ENCODE data around the gene DDI2. TPM values are rescaled to one million over a fixed set of nuclear protein-coding genes. Genes with fewer than 3 reads are reported as not detected.

The DDI2 gene
- total and polyA plus RNA-seq, 9 of the 15 experiments (the other 6 are each of a cell fraction or from before 2014, with no cell fraction given): 6.5 to 48.4 (median 21.2) TPM

DNA sequence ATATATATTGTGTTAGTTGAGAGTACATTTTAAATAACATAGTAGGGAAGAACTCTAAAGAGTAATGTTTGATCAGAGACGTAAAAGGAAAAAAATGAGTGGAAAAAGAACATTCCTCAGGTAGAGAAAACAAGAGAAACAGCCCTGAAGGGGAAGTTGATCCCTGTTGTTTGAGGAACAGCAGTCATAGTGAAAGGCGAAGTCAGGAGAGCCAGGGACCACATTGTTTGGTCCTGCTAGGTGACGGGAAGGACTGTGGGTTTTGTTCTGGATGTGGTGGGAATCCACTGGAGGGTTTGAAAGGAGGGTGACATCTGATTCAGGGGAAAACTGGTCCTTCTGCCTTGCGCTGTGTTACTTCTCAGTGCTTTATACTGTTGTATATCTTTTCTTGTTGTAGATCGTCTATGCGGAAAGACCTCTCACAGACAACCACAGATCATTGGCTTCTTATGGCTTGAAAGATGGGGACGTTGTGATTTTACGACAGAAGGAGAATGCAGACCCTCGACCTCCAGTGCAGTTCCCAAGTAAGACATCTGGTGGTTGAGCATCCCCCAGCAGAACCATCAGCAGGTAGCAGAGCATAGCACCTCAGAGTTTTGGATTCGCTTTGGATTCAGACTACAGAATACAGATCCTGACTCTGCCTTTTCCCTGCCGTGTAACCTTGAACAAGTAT, 9.2 kb downstream of the DDI2 start:
- in situ Hi-C loops (cut with MboI) (no loop called here), intact Hi-C loops (cut with micrococcal nuclease) (no loop called here)
- POLR2A ChIA-PET: interaction anchor here (0.5 to 1.8 kb wide), 6 partner anchors 10 to 169 kb away, joined by 3 to 17 read pairs (median 4); partner anchors contain the start of gene DDI2
- H3K9me3 ChIP-seq (replicated peaks; ENCODE audit: control insufficient read depth, insufficient read depth, low read depth, low read length): no peaks in the 10 kb centered on the region
- 85% methylated on average over 11 of the region's 11 CpGs for WGBS (ENCODE audit: insufficient coverage, low coverage, missing lambda C conversion rate)
- peaks cover 18 to 58% of the 10 kb centered on the region in 2 experiments for H3K4me1 ChIP-seq (replicated peaks in 1 of 2; ENCODE audit: control insufficient read depth in 2 of 2, insufficient read depth in 2 of 2, low read length in 2 of 2)
- H3K9ac ChIP-seq (ENCODE audit: insufficient read depth in 1 of 2, low read depth in 2 of 2, low read length in 2 of 2): 0 out of 4 replicates have a peak overlapping the region, but pooled peaks of 1 of the 2 experiments have one; percentile 3
- peaks cover 90% of the 10 kb centered on the region for H3K79me2 ChIP-seq (ENCODE audit: control insufficient read depth, insufficient read depth, low read length)
- peak overlapping the region; percentile 74; the same call in 2 of the 3 replicates for H3K27ac ChIP-seq (ENCODE audit: extremely low read depth, low read depth, low read length)
- CTCF ChIA-PET (ENCODE audit: low intra/inter-chr PET ratio): no interaction called here
- TF ChIP-seq, protein P1, sequence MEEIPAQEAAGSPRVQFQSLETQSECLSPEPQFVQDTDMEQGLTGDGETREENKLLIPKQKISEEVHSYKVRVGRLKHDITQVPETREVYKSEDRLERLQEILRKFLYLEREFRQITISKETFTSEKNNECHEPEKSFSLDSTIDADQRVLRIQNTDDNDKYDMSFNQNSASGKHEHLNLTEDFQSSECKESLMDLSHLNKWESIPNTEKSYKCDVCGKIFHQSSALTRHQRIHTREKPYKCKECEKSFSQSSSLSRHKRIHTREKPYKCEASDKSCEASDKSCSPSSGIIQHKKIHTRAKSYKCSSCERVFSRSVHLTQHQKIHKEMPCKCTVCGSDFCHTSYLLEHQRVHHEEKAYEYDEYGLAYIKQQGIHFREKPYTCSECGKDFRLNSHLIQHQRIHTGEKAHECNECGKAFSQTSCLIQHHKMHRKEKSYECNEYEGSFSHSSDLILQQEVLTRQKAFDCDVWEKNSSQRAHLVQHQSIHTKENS (CRISPR knock-in tag; IDR thresholded peaks at IDR 0.05): no peak
- no peak for TF ChIP-seq CREM (IDR thresholded peaks at IDR 0.05; ENCODE audit: low read depth)
- no peak for TF ChIP-seq HSF4 (CRISPR knock-in tag; IDR thresholded peaks at IDR 0.05; ENCODE audit: borderline replicate concordance)
- no peak for TF ChIP-seq KDM1A (IDR thresholded peaks at IDR 0.05)
- TF ChIP-seq ZNF347 (CRISPR knock-in tag; IDR thresholded peaks at IDR 0.05; ENCODE audit: low read depth): no peak
- no peak for TF ChIP-seq BMI1 (IDR thresholded peaks at IDR 0.05; ENCODE audit: low read length)
- no peak for TF ChIP-seq PTBP1 (IDR thresholded peaks at IDR 0.05; ENCODE audit: low read depth, low read length)
- no peak for TF ChIP-seq TAF1 (IDR thresholded peaks at IDR 0.05; ENCODE audit: control insufficient read depth, extremely low read depth, insufficient read depth, low read length, severe bottlenecking)
- TF ChIP-seq, protein P2, sequence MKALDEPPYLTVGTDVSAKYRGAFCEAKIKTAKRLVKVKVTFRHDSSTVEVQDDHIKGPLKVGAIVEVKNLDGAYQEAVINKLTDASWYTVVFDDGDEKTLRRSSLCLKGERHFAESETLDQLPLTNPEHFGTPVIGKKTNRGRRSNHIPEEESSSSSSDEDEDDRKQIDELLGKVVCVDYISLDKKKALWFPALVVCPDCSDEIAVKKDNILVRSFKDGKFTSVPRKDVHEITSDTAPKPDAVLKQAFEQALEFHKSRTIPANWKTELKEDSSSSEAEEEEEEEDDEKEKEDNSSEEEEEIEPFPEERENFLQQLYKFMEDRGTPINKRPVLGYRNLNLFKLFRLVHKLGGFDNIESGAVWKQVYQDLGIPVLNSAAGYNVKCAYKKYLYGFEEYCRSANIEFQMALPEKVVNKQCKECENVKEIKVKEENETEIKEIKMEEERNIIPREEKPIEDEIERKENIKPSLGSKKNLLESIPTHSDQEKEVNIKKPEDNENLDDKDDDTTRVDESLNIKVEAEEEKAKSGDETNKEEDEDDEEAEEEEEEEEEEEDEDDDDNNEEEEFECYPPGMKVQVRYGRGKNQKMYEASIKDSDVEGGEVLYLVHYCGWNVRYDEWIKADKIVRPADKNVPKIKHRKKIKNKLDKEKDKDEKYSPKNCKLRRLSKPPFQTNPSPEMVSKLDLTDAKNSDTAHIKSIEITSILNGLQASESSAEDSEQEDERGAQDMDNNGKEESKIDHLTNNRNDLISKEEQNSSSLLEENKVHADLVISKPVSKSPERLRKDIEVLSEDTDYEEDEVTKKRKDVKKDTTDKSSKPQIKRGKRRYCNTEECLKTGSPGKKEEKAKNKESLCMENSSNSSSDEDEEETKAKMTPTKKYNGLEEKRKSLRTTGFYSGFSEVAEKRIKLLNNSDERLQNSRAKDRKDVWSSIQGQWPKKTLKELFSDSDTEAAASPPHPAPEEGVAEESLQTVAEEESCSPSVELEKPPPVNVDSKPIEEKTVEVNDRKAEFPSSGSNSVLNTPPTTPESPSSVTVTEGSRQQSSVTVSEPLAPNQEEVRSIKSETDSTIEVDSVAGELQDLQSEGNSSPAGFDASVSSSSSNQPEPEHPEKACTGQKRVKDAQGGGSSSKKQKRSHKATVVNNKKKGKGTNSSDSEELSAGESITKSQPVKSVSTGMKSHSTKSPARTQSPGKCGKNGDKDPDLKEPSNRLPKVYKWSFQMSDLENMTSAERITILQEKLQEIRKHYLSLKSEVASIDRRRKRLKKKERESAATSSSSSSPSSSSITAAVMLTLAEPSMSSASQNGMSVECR (CRISPR knock-in tag; IDR thresholded peaks at IDR 0.05): no peak
- H3K27me3 ChIP-seq (ENCODE audit: control insufficient read depth in 2 of 2, insufficient read depth in 2 of 2, low read length in 2 of 2): no peaks in the 10 kb centered on the region
- no TSS peak for BruUV-seq (replicated peaks)
- no peak overlapping the region for H2AFZ ChIP-seq (ENCODE audit: low read depth, low read length)
- ATAC-seq (no peak), DNase-seq (ENCODE audit: extremely low read depth in 1 of 4, low spot score in 3 of 4) (no peak), FAIRE-seq (no peak)
- H3K4me3 ChIP-seq: no peak overlapping the region
- peaks cover 72% of the 10 kb centered on the region for H3K36me3 ChIP-seq (ENCODE audit: control insufficient read depth, insufficient read depth, low read length)
- peak overlapping the region; percentile 20; the same call in 1 of the 2 replicates for H3K4me2 ChIP-seq (ENCODE audit: insufficient read depth, low read length)
- H3K9me1 ChIP-seq (ENCODE audit: control insufficient read depth, insufficient read depth, low read length): peaks cover 3% of the 10 kb centered on the region
- 0 out of 2 replicates have a peak, but pooled peaks cover 4% of the 10 kb centered on the region for H4K20me1 ChIP-seq (replicated peaks; ENCODE audit: control insufficient read depth, insufficient read depth, low read length)
